C4-2B (cell line): ENCODE data around the gene SPATA1.

Experiments used
- H3K27ac ChIP-seq: fragments of 450-650 bp; 2 replicates; pipeline ENCODE4 v1.5.1; 2017
- ZFX ChIP-seq: fragments of 450-650 bp; IDR thresholded peaks from 2 replicates; pipeline ENCODE4 v1.6.1; 2017
- TF ChIP-seq, protein P1 (sequence below): fragments of 450-650 bp; conservative IDR thresholded peaks from 2 replicates; pipeline ENCODE4 v1.5.1; 2017; ENCODE audit warnings: mild to moderate bottlenecking

The SPATA1 gene

DNA sequence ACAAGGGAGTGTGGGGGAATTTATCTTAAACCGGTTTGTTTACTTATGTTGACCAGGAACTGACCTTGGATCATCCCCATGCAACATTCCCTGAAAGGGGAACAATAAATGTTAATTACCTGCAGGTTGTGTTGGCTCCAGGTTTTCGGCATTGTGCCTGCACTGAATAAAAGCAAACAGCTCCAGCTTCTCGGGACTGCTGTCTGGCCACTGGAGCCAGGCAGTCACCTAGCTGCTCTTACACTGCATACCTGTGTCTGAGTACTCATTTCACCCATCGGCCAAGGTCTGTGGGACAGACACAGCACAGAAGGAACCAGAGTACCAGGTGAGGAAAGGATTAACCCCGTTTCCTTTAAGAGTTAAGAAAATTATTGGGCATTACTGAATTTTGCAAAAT lies 100.8 kb downstream of the SPATA1 start:
- no peak for TF ChIP-seq ZFX
- TF ChIP-seq, protein P1, sequence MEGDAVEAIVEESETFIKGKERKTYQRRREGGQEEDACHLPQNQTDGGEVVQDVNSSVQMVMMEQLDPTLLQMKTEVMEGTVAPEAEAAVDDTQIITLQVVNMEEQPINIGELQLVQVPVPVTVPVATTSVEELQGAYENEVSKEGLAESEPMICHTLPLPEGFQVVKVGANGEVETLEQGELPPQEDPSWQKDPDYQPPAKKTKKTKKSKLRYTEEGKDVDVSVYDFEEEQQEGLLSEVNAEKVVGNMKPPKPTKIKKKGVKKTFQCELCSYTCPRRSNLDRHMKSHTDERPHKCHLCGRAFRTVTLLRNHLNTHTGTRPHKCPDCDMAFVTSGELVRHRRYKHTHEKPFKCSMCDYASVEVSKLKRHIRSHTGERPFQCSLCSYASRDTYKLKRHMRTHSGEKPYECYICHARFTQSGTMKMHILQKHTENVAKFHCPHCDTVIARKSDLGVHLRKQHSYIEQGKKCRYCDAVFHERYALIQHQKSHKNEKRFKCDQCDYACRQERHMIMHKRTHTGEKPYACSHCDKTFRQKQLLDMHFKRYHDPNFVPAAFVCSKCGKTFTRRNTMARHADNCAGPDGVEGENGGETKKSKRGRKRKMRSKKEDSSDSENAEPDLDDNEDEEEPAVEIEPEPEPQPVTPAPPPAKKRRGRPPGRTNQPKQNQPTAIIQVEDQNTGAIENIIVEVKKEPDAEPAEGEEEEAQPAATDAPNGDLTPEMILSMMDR: no peak
- H3K27ac ChIP-seq: no peak overlapping the region

DNA sequence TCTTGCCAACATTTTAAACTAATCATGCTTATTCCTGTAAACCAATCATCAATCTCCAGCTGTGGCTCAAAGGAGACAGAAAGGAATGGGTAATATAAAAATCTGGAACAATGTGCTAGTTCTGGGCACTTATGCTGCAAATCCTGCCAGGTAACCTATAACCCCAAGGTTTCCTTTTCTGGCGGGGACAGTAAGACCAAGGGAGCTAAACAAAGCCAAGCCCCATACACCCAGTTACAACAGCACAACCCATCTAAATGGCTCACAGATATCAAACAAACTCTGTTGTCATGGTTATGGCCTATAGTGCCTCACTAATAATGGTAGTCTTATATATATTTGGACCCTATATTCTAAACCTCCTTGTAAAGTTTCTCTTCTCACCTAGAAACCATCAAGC lies 104.9 kb downstream of the SPATA1 start:
- H3K27ac ChIP-seq: no peak overlapping the region
- TF ChIP-seq ZFX: no peak
- TF ChIP-seq, protein P1: no peak

DNA sequence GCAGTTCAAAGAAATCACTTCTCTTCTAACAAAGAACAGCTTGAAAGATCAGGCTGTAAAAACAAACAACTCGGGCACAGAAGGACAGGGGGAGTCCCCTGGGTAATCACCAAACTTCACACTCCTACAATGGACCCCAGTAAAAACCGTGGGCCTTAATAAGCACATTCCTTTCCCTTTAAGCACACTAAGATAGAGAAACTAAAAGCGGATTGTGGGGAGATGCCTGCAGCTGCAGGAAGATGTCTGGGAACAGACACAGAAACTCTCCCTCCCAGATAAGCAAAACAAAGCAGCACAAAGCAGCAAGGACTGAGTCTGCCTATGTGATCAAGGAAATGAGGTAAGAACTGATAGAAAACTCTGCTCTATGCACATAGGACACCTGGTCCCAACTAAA lies 105.6 kb downstream of the SPATA1 start:
- no peak overlapping the region for H3K27ac ChIP-seq
- TF ChIP-seq, protein P1: no peak
- no peak for TF ChIP-seq ZFX

DNA sequence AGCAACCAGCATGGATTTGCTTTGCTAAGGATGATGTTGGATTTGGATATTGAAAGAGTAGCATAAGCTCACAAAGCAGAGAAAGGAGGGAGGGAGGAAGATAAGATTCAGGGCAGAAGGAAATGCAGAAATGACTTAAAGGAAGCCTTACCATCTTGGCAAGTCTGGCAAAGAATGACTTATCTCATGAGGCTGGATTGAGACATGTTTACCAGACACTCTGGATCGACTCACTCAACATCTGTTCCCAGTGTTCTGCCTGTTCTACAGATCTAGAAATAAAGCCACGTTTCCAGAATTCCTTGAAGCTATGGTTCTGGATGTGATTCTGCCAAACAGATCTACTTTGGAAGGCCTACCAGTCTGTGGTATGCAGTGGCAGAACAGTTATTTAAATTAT lies 106.8 kb downstream of the SPATA1 start:
- no peak overlapping the region for H3K27ac ChIP-seq
- no peak for TF ChIP-seq ZFX
- TF ChIP-seq, protein P1: no peak

DNA sequence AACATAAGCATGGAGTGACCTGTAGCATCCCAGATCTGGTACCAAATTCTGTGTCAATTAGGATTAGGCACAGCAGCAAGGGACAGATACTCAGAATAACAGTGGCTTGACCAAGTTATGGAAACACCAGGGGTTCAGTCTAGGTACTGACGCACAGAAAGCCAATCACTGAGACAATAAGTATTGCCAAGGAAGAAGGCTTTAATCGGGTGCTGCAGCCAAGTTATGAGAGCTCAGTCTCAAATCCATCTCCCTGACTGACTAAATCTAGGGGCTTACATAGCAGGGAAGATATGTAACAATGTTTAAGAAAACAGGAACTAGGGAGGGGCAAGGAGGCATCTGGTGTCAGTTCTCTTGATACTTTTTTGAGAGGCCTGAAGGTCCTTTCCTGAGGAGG lies 107.7 kb downstream of the SPATA1 start:
- TF ChIP-seq, protein P1: no peak
- no peak for TF ChIP-seq ZFX
- H3K27ac ChIP-seq: no peak overlapping the region

DNA sequence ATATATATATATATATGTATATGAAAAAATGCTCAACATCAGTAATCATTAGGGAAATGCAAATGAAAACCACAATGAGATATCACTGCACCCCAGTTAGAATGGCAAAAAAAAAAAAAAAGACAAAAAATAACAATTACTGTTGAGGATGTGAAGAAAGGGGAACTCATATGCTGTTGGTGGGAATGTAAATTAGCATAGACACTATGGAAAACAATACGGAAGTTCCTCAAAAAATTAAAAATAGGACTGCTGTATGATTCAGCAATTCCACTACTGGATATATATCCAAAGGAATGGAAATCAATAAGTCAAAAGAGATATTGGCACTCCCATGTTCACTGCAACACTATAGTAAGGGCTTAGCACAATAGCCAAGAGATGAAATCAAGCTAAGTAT lies 109.6 kb downstream of the SPATA1 start:
- no peak overlapping the region for H3K27ac ChIP-seq
- no peak for TF ChIP-seq ZFX
- TF ChIP-seq, protein P1: no peak
